ENCODE results near the gene TAF4.

The TAF4 gene

DNA sequence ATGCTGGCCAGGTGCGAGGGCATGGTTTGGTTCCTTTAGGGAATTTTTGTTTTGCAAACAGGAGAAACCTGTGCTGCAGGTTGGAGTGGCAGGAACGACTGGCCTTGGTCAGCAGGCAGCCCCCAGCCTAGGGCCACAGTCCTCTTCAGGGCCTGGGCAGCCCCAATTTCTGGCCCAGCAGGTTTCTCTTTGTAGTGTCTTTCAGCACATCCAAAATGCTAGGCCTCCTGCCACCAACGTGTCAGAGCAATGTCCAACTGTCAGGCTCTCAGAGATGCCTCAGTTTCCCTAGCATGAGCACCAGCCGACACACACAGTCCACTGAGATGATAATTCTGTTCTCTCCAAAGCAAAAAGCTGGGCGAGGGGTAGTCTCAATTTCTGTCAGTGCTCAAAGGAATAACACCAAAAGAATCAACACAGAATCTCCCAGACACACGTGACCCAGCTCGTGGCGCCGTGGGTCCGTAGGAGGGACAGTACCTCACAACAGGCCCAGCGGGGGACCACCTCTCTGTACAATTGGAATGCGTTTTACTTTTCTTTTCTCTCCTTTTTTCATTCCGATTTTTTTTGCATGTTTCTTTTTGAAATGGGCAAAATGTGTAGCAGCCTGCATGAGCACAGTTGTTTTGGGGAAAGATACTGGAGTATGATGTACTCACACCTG, 125.9 kb downstream of the TAF4 start:
- H3K27ac ChIP-seq (ENCODE audit: extremely low read depth, low read depth, low read length): no peak overlapping the region
- ChIA-PET CTCF (interaction anchor here (0.6 kb wide), 2 partner anchors 232 to 1991 kb away, joined by 3 read pairs; no protein-coding TSS in a partner anchor), POLR2A (no interaction called here)
- no peaks in the 10 kb centered on the region for H3K36me3 ChIP-seq (ENCODE audit: control insufficient read depth in 2 of 2, insufficient read depth in 1 of 2, low read length in 2 of 2)
- TF ChIP-seq SALL2 (tag by site-specific recombination; IDR thresholded peaks at IDR 0.05; ENCODE audit: borderline replicate concordance) (no peak), ZNF350 (tag by site-specific recombination; IDR thresholded peaks at IDR 0.05) (no peak), KLF1 (tag by site-specific recombination; IDR thresholded peaks at IDR 0.05) (no peak), ZNF155 (tag by site-specific recombination; IDR thresholded peaks at IDR 0.05) (no peak), ZNF658 (tag by site-specific recombination; IDR thresholded peaks at IDR 0.05) (no peak), ZNF707 (tag by site-specific recombination; IDR thresholded peaks at IDR 0.05) (no peak), ZNF777 (tag by site-specific recombination; IDR thresholded peaks at IDR 0.05; ENCODE audit: borderline replicate concordance) (no peak), ZNF280D (tag by site-specific recombination; IDR thresholded peaks at IDR 0.05) (no peak), TCF7L2 (IDR thresholded peaks at IDR 0.05; ENCODE audit: borderline replicate concordance, low read depth, low read length) (no peak), ZNF433 (tag by site-specific recombination; IDR thresholded peaks at IDR 0.05; ENCODE audit: low read depth) (no peak), GLI2 (tag by site-specific recombination; IDR thresholded peaks at IDR 0.05; ENCODE audit: borderline replicate concordance, low read depth) (no peak), ZNF184 (tag by site-specific recombination; IDR thresholded peaks at IDR 0.05) (no peak), ZNF513 (tag by site-specific recombination; IDR thresholded peaks at IDR 0.05) (no peak), ZFHX2 (tag by site-specific recombination; conservative IDR thresholded peaks at IDR 0.05) (no peak), SCRT2 (tag by site-specific recombination; IDR thresholded peaks at IDR 0.05) (no peak), TRIM28 (IDR thresholded peaks at IDR 0.05; ENCODE audit: borderline replicate concordance, low read length) (no peak)
- H3K4me3 ChIP-seq (ENCODE audit: low read depth, low read length): no peak overlapping the region
- no peaks in the 10 kb centered on the region for H3K4me1 ChIP-seq (ENCODE audit: control insufficient read depth, insufficient read depth, low read length)
- no peaks in the 10 kb centered on the region for H3K9me3 ChIP-seq (ENCODE audit: control insufficient read depth, insufficient read depth, low read depth, low read length)

GRCh38 chr20:61938839-61939690, 126.6 kb downstream of the TAF4 start:
- no peaks in the 10 kb centered on the region for H3K4me1 ChIP-seq (ENCODE audit: control insufficient read depth, insufficient read depth, low read length)
- H3K4me3 ChIP-seq (ENCODE audit: low read depth, low read length): no peak overlapping the region
- H3K36me3 ChIP-seq (ENCODE audit: control insufficient read depth in 2 of 2, insufficient read depth in 1 of 2, low read length in 2 of 2): no peaks in the 10 kb centered on the region
- ChIA-PET CTCF (interaction anchor here (0.6 kb wide), 1 partner anchor 1990 kb away, joined by 3 read pairs; no protein-coding TSS in a partner anchor), POLR2A (no interaction called here)
- H3K27ac ChIP-seq (ENCODE audit: extremely low read depth, low read depth, low read length): no peak overlapping the region
- H3K9me3 ChIP-seq (ENCODE audit: control insufficient read depth, insufficient read depth, low read depth, low read length): no peaks in the 10 kb centered on the region
- TF ChIP-seq ZFP3 (tag by site-specific recombination; IDR thresholded peaks at IDR 0.05; ENCODE audit: low read depth) (no peak), ZNF174 (tag by site-specific recombination; IDR thresholded peaks at IDR 0.05) (no peak), ZBTB6 (tag by site-specific recombination; IDR thresholded peaks at IDR 0.05) (no peak), ZNF658 (tag by site-specific recombination; IDR thresholded peaks at IDR 0.05) (no peak), ZNF16 (tag by site-specific recombination; IDR thresholded peaks at IDR 0.05; ENCODE audit: low read depth) (no peak), ZNF248 (tag by site-specific recombination; IDR thresholded peaks at IDR 0.05) (no peak), ZFHX2 (tag by site-specific recombination; conservative IDR thresholded peaks at IDR 0.05) (no peak), ZNF677 (tag by site-specific recombination; IDR thresholded peaks at IDR 0.05) (no peak), ZSCAN23 (tag by site-specific recombination; IDR thresholded peaks at IDR 0.05) (no peak), ZNF433 (tag by site-specific recombination; IDR thresholded peaks at IDR 0.05; ENCODE audit: low read depth) (no peak), ZNF184 (tag by site-specific recombination; IDR thresholded peaks at IDR 0.05) (no peak), ZNF624 (tag by site-specific recombination; IDR thresholded peaks at IDR 0.05) (no peak), ZNF404 (tag by site-specific recombination; IDR thresholded peaks at IDR 0.05) (no peak), ZNF280C (tag by site-specific recombination; IDR thresholded peaks at IDR 0.05) (no peak)

Measured in HEK293 (cell line).